Occipital lobe (tissue), 3 donors: ENCODE results near the gene YTHDC2. TPM values are rescaled to one million over a fixed set of nuclear protein-coding genes. Genes with fewer than 3 reads are reported as not detected.
"Not testable (repeated sequence)": the region's sequence is repeated elsewhere in the genome, so short reads cannot be mapped to it uniquely, and the experiment has no call there.

Experiments used
- DNase-seq: peaks from one replicate; lab custom pipeline; 2025; lab: John Stamatoyannopoulos, UW
- small RNA-seq: library from RNA; depleted of rRNA; stranded (forward); fragments of <200 nt; gene quantifications from one replicate; pipeline ENCODE3, GENCODE V24; 2014
- total RNA-seq: library from RNA; depleted of rRNA; stranded (reverse); fragments of >200 nt; gene quantifications from one replicate; pipeline ENCODE4 v1.2.3, GENCODE V29; 2014

The YTHDC2 gene
- total RNA-seq, 1 donor from 2014 or later = 63.2 TPM

GRCh38 chr5:113601423-113601822 is 87.9 kb downstream of the YTHDC2 start:
- no peak for DNase-seq

GRCh38 chr5:113603246-113603645 is 89.8 kb downstream of the YTHDC2 start:
- not testable (repeated sequence) for DNase-seq

- DNase-seq = no peak
These were observed 93.0 kb downstream of the YTHDC2 start for GRCh38 chr5:113606298-113607134.

DNA sequence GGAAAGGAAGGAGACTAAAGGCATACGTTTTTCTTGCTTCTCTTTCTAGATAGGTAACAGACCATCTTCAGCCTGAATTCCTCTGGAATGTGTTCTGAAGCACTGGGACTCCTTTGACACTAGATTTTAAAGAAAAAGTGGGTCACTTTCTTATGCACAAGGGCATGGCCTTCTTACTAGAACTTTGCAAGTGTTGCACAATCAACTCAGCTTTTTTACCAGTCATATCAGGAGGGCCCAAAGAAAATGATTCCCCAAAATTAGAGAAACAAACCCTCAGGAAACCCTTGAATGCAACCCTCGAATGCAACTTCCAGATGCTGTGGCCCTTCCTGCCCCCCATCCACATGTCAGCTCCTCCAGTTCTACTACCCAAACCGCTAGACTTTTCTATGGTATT is 93.9 kb downstream of the YTHDC2 start:
- DNase-seq = no peak

DNA sequence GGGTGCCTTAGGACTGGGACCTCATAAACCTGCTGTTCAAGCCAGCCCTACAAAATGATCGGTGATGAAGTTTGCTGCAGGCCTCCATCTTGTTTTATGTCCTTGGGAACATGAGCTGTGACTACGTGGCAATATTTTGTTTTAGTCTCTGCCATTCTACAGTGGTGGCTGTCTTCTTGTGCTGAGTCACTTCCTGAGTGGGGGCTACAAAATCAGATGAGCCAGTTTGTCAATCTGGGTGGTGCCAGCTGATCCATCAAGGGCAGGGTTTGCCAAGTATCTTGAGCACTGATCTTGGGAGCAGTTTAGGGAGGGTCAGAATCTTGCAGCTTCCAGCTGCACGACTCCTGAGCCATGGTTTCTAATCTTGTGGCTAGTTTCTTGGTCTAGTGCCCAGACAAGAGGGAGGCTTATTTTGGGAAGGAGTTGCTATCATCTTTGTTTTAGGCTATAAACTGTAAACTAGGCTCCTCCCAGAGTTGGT is 94.7 kb downstream of the YTHDC2 start:
- DNase-seq = no peak

GRCh38 chr5:113612060-113612496 is 98.6 kb downstream of the YTHDC2 start:
- DNase-seq = no peak

GRCh38 chr5:113614191-113614590 is 100.7 kb downstream of the YTHDC2 start:
- no peak for DNase-seq

DNA sequence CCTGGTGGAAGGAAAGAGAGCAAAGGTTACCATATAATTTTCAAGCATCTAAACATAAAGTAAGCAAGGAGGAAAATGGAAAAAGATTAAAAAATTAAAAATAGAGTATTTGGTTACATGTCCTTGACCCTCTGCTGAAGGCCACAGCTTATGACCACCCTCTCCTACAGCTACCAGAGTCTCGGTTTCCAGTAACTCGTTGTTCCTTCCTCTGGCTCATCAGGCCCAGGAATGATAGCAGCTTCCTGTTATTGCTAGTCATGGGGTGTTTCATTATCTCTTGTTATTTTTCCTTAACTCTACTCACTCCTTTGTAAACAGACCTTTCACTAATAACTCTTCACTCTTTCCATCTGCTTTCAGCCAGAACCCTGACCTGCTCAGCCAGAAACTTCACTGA is 102.2 kb downstream of the YTHDC2 start:
- no peak for DNase-seq

- no peak for DNase-seq
These were observed 103.8 kb downstream of the YTHDC2 start for GRCh38 chr5:113617191-113617796.

DNA sequence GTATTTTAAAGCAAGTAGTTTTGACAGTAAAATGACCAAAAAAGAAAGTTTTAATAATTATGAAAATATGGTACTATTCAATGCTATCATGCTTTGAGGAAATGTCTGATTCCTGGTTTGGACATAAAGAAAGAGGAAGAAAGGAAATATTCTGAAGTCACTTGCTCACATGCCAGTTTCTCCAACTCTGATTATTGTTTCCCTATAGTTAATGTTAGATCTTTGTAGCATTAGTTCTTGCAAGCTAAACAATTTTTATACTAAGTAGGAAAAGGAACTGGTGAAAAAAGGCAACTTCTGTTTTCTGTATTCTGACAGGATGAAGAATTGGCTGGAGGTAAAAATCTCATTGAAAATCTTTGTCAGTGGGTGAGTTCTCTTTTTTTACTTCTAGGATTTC is 119.5 kb downstream of the YTHDC2 start:
- no peak for DNase-seq

DNA sequence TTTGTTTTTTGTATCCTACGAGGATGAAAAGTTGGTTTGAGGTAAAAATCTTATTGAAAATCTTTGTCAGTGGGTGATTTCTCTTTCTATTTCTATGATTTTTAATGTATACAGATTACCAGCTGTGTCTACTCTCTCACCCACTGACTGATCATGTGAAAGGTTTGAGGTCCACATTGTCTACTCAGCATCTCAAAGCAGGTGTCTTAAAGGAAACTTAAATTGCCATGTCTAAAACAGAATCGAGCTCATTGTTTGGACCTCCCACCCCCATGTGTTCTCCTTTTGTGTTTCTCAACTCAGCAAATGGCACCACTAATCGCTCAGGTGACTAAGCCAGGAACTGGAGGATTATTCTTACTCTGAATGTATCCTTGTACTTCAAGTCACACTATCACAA is 121.5 kb downstream of the YTHDC2 start:
- DNase-seq = no peak

DNA sequence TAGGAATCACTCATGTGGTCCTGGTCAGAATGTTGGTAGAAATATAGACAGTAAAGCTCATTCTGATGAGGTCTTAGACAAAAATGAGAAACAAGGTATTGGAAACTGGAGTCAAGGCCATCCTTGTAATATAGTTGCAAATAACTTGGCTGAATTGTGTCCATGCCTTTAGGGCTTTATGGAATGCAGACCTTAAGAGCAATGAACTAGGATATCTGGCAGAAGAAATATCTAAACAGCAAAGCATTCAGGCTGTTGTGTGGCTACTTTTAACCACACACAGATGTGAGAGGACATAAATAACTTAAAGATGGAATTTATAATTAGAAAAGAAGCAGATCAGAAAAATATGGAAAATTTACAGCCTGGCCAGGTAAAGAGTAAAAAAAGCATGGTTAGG is 128.2 kb downstream of the YTHDC2 start:
- DNase-seq = no peak

Small RNA genes lying within 50 kb of the gene (small RNA-seq; reads per million reads assigned to genes)
- gene RNU4ATAC13P = not detected

Other genes with a start within 250 kb of the YTHDC2 start
- gene TSSK1B, start 78.7 kb upstream of the YTHDC2 start, total RNA-seq = 0.16 TPM
- gene MCC, start 25.2 kb upstream of the YTHDC2 start, total RNA-seq = 15.8 TPM